CD4-positive, alpha-beta T cell (primary cell): ENCODE measurements around the gene PRRT1. TPM values are rescaled to one million over a fixed set of nuclear protein-coding genes. Genes with fewer than 3 reads are reported as not detected.

Source experiments
- ATAC-seq: fragments of 200-7000 bp; cut with Tn5 transposase; one replicate; pipeline ENCODE4 v1.10.0; 2022; ENCODE audit warnings: mild to moderate bottlenecking; ENCODE audit not compliant: poor library complexity
- CTCF ChIA-PET: fragments of 350-600 bp; sonication (Branson Sonifier 250); formaldehyde crosslinking; loops from one replicate; lab custom pipeline; 2021; ENCODE audit warnings: antibody characterized with exemption, inconsistent platforms; lab: Charles Lee
- POLR2A ChIA-PET: fragments of 350-600 bp; sonication (Branson Sonifier 250); formaldehyde crosslinking; loops from one replicate; lab custom pipeline; 2021; ENCODE audit warnings: antibody characterized with exemption, inconsistent platforms; lab: Charles Lee
- DNase-seq, 14 experiments: peaks; one replicate each; pipeline ENCODE4 v3.0.0-alpha.2; 2013 to 2020; ENCODE audit warnings: mixed read lengths in 2 of 14
- H3K27ac ChIP-seq, 2 donors: one replicate each; pipeline versions ENCODE4 v1.5.1 to v1.7.0; 2013; ENCODE audit warnings: low read length in 2 of 2, low read depth in 1 of 2, mild to moderate bottlenecking in 1 of 2
- H3K27me3 ChIP-seq, 2 experiments: 1 replicate in 1 of 2; 2 replicates in 1 of 2; pipeline versions ENCODE4 v1.6.1 to v1.7.0; 2013; ENCODE audit warnings: low read length in 2 of 2, control low read depth in 1 of 2, mild to moderate bottlenecking in 1 of 2, moderate library complexity in 1 of 2; ENCODE audit not compliant: insufficient read depth in 2 of 2, control insufficient read depth in 1 of 2
- H3K36me3 ChIP-seq: one replicate; pipeline ENCODE4 v1.6.1; 2013; ENCODE audit warnings: low read length, control low read depth; ENCODE audit not compliant: insufficient read depth
- H3K4me1 ChIP-seq: one replicate; pipeline ENCODE4 v1.6.1; 2013; ENCODE audit warnings: low read length, control low read depth; ENCODE audit not compliant: insufficient read depth
- H3K4me3 ChIP-seq: one replicate; pipeline ENCODE4 v1.5.1; 2013; ENCODE audit warnings: mild to moderate bottlenecking, low read length, moderate library complexity
- H3K9me3 ChIP-seq, 2 experiments: 1 replicate in 1 of 2; 2 replicates in 1 of 2; pipeline versions ENCODE4 v1.6.1 to v1.7.0; 2013; ENCODE audit warnings: low read length in 2 of 2, mild to moderate bottlenecking in 2 of 2, control low read depth in 1 of 2, moderate library complexity in 1 of 2; ENCODE audit not compliant: control insufficient read depth in 1 of 2, insufficient read depth in 1 of 2
- H3K27ac Mint-ChIP-seq: one replicate; pipeline ENCODE4 v1.8.0; 2020; ENCODE audit warnings: mixed read lengths
- H3K27me3 Mint-ChIP-seq: one replicate; pipeline ENCODE4 v1.8.0; 2021; ENCODE audit warnings: mixed read lengths
- H3K36me3 Mint-ChIP-seq: one replicate; pipeline ENCODE4 v1.8.0; 2021; ENCODE audit warnings: low read depth, mixed read lengths
- H3K4me1 Mint-ChIP-seq: one replicate; pipeline ENCODE4 v1.8.0; 2021; ENCODE audit warnings: low read depth, mixed read lengths
- H3K4me3 Mint-ChIP-seq: one replicate; pipeline ENCODE4 v1.8.0; 2020; ENCODE audit warnings: mild to moderate bottlenecking, mixed read lengths
- H3K9me3 Mint-ChIP-seq: one replicate; pipeline ENCODE4 v1.8.0; 2020; ENCODE audit warnings: mixed read lengths
- CTCF ChIP-seq: fragments of 200-600 bp; IDR thresholded peaks from one replicate; pipeline ENCODE4 v1.8.0; 2022; ENCODE audit warnings: antibody characterized with exemption, mild to moderate bottlenecking
- intact Hi-C, 2 experiments: fragments of 100-400 bp; cut with DNase I in 1 of 2; cut with micrococcal nuclease in 1 of 2; formaldehyde crosslinking; loops; one replicate each; pipeline versions ENCODE4 v1.15.1 to v1.9.0; 2023 to 2025; cut with DNase I, micrococcal nuclease
- total RNA-seq, 174 experiments: library from RNA in 2 of 174; stranded (reverse) in 2 of 174; gene quantifications; one replicate each; pipeline ENCODE4 v1.2.3 and lab custom pipeline; 2021 to 2026

Gene PRRT1
- total RNA-seq, 2 experiments from 2014 or later = 2.6 to 3.2 TPM

GRCh38 chr6:32167154-32167760 lies 15.5 kb upstream of the PRRT1 start:
- ATAC-seq (no peak), DNase-seq (peak in 1 of 14 experiments; percentile 17)
- Histone ChIP-seq H3K4me3 (no peak overlapping the region), H3K36me3 (peaks cover 47% of the 10 kb centered on the region), H3K27me3 (no peaks in the 10 kb centered on the region), H3K9me3 (no peaks in the 10 kb centered on the region), H3K4me1 (no peaks in the 10 kb centered on the region), H3K27ac (no peak overlapping the region)
- TF ChIP-seq CTCF = no peak
- Mint-ChIP-seq H3K9me3 (no peaks in the 10 kb centered on the region), H3K27ac (no peak overlapping the region), H3K4me3 (no peak overlapping the region), H3K27me3 (no peaks in the 10 kb centered on the region), H3K36me3 (peaks cover 54% of the 10 kb centered on the region), H3K4me1 (peaks cover 16% of the 10 kb centered on the region)
- CTCF ChIA-PET = no interaction called here
- POLR2A ChIA-PET = interaction anchor here (1.1 kb wide), 1 partner anchor 25 kb away, joined by 3 read pairs; the partner anchor contains the start of gene GPSM3
- intact Hi-C loops = no loop called here

- no peaks in the 10 kb centered on the region for H3K9me3 ChIP-seq
- POLR2A ChIA-PET = interaction anchor here (1.1 kb wide), 1 partner anchor 26 kb away, joined by 3 read pairs; the partner anchor contains the start of gene GPSM3
- CTCF ChIA-PET = no interaction called here
- Mint-ChIP-seq H3K4me1 (peaks cover 15% of the 10 kb centered on the region), H3K9me3 (no peaks in the 10 kb centered on the region), H3K36me3 (peaks cover 54% of the 10 kb centered on the region), H3K27ac (no peak overlapping the region), H3K4me3 (no peak overlapping the region), H3K27me3 (no peaks in the 10 kb centered on the region)
- ATAC-seq (no peak), DNase-seq (peak in 2 of 14 experiments; percentile 7 to 34)
- no peaks in the 10 kb centered on the region for H3K4me1 ChIP-seq
- TF ChIP-seq CTCF = no peak
- no peak overlapping the region for H3K4me3 ChIP-seq
- no peaks in the 10 kb centered on the region for H3K27me3 ChIP-seq
- intact Hi-C loops = no loop called here
- H3K36me3 ChIP-seq = peaks cover 47% of the 10 kb centered on the region
- no peak overlapping the region for H3K27ac ChIP-seq
Observed at GRCh38 chr6:32166411-32167061, 14.8 kb upstream of the PRRT1 start.

GRCh38 chr6:32164295-32164694 lies 12.6 kb upstream of the PRRT1 start, which contains the start of gene EGFL8:
TSS of gene EGFL8 (plus strand) at chr6:32164595. CDS start at chr6:32166166, 1,571 bp downstream.
- no peaks in the 10 kb centered on the region for H3K9me3 ChIP-seq
- H3K36me3 Mint-ChIP-seq = peaks cover 37% of the 10 kb centered on the region
- ChIA-PET POLR2A (interaction anchor here (0.8 to 1.1 kb wide), 3 partner anchors 10 to 28 kb away, joined by 3 read pairs; partner anchors contain the start of genes GPSM3 and PBX2), CTCF (no interaction called here)
- ATAC-seq = no peak
- no peak for DNase-seq
- H3K27ac Mint-ChIP-seq = no peak within 1 kb of the TSS
- H3K4me3 ChIP-seq = no peak within 1 kb of the TSS
- no peaks in the 10 kb centered on the region for H3K4me1 Mint-ChIP-seq
- no peaks in the 10 kb centered on the region for H3K9me3 Mint-ChIP-seq
- H3K36me3 ChIP-seq = peaks cover 33% of the 10 kb centered on the region
- H3K27me3 ChIP-seq = no peaks in the 10 kb centered on the region
- no peak within 1 kb of the TSS for H3K4me3 Mint-ChIP-seq
- H3K27me3 Mint-ChIP-seq = no peaks in the 10 kb centered on the region
- intact Hi-C loops = no loop called here
- TF ChIP-seq CTCF = no peak
- H3K4me1 ChIP-seq = no peaks in the 10 kb centered on the region
- no peak within 1 kb of the TSS for H3K27ac ChIP-seq
